Adipocyte (in vitro differentiated cells): ENCODE data around the gene ATG2B.
"Not testable (repeated sequence)": the region's sequence is repeated elsewhere in the genome, so short reads cannot be mapped to it uniquely, and the experiment has no call there.

Experiments
- DNase-seq: peaks from one replicate; pipeline ENCODE4 v3.0.0-alpha.2; 2015; ENCODE audit warnings: low read depth
- H3K27me3 ChIP-seq: replicated peaks from 2 replicates; pipeline ENCODE4 v1.7.0; 2013; ENCODE audit warnings: mild to moderate bottlenecking, low read length, moderate library complexity; ENCODE audit not compliant: control insufficient read depth, insufficient read depth
- H3K36me3 ChIP-seq: 2 replicates; pipeline ENCODE4 v1.7.0; 2013; ENCODE audit warnings: low read length, mild to moderate bottlenecking, moderate library complexity; ENCODE audit not compliant: control insufficient read depth, insufficient read depth, severe bottlenecking
- H3K4me1 ChIP-seq: 2 replicates; pipeline ENCODE4 v1.7.0; 2013; ENCODE audit warnings: mild to moderate bottlenecking, low read length, moderate library complexity; ENCODE audit not compliant: control insufficient read depth, insufficient read depth
- H3K4me3 ChIP-seq: 2 replicates; pipeline ENCODE4 v1.7.0; 2013; ENCODE audit warnings: mild to moderate bottlenecking, low read length, moderate library complexity
- H3K9ac ChIP-seq: 2 replicates; pipeline ENCODE4 v1.7.0; 2013; ENCODE audit warnings: mild to moderate bottlenecking, low read length, moderate library complexity
- H3K9me3 ChIP-seq: 2 replicates; pipeline ENCODE4 v1.7.0; 2013; ENCODE audit warnings: mild to moderate bottlenecking, low read length, moderate library complexity; ENCODE audit not compliant: control insufficient read depth

The ATG2B gene

DNA sequence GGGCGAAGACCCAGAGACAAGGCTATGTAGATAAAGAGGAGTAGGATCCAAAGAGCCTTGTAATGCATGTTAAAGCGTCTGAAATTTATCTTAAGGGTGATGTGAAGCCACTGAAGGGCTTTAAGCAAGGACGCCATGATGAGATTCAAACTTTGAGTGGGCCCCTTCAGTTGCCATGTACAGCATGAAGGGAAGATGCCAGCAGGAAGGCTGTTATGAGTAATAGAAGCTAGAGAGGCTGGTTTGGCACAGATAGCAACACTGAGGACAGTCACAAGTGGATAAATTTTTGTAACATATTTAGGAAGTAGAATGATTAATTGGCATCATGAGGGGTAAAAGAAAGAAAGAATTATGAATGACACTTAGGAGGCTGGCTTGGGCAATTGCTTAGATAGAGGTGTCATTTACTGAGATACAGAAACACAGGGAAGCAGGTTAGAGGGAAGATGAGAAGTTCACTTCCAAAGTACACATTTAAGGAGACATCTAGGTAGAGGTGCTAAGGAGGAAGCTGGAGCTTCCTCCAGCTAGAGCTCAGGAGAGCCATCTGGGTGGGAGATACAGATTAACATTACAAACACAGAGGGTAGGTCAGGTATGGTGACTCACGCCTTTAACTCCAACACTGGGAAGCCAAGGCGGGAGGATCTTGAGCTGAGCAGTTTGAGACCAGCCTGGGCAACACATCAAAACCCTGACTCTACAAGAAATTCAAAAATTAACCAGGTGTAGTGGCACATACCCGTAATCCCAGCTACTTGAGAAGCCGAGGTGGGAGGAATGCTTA lies 13.7 kb downstream of the ATG2B start:
- peaks cover 7% of the 10 kb centered on the region for H3K4me1 ChIP-seq
- no peaks in the 10 kb centered on the region for H3K9me3 ChIP-seq
- no peaks in the 10 kb centered on the region for H3K27me3 ChIP-seq
- H3K4me3 ChIP-seq = no peak overlapping the region
- peaks cover 4% of the 10 kb centered on the region for H3K36me3 ChIP-seq
- H3K9ac ChIP-seq = no peak overlapping the region
- DNase-seq = no peak

DNA sequence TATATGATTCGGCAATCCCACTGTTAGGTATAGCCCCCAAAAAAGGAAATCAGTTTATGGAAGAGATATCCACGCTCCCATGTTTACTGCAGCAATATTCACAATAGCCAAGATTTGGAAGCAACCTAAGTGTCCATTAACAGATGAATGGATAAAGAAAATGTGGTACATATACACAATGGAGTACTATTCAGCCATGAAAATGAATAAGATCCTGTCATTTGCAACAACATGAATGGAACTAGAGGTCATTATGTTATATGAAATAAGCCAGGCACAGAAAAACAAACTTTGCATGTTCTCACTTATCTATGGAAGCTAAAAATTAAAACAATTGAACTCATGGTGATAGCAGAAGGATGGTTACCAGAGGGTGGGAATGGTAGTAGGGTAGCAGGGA lies 15.2 kb downstream of the ATG2B start:
- H3K4me1 ChIP-seq, H3K9ac ChIP-seq, H3K4me3 ChIP-seq, DNase-seq, H3K9me3 ChIP-seq, H3K27me3 ChIP-seq, H3K36me3 ChIP-seq: not testable (repeated sequence)

DNA sequence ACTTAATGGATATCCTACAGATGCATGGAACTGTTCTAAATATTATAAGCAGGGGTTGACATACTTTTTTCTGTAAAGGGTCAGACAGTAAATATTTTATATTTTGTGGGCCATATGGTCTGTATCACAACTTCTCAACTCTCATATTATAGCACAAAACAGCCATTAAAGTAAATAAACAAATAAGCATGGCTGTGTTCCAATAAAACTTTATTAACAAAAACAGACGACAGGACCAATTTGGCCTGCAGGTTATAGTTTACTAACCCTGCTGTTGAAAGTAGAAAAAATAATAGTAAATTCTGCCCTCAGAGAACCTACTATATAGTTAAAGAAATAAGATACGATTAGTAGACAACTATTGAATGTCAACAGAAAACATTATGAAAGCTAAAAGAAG lies 17.5 kb downstream of the ATG2B start:
- DNase-seq = no peak
- Histone ChIP-seq H3K4me3 (no peak overlapping the region), H3K4me1 (peaks cover 7% of the 10 kb centered on the region), H3K36me3 (peaks cover 9% of the 10 kb centered on the region), H3K27me3 (no peaks in the 10 kb centered on the region), H3K9me3 (no peaks in the 10 kb centered on the region), H3K9ac (no peak overlapping the region)

DNA sequence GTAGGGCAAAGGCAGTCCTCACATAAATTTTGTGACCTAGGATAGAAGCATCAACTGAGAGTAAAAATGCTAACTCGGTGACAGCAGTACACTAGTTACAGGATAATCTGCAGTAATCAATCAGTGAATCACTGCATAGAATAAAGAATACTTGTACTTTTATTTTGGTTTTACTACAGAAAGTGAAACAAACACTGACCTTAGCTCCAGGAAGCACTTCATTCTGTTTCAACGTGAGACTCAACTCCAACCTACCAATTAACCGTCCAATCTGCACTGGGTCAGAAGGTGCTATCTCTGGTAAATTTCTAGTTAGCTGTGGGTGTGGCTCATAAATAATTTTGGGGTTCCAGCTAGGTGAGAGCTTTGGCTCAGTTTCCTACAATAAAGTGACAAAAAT lies 21.8 kb downstream of the ATG2B start:
- H3K9me3 ChIP-seq = no peaks in the 10 kb centered on the region
- no peak overlapping the region for H3K9ac ChIP-seq
- no peaks in the 10 kb centered on the region for H3K27me3 ChIP-seq
- no peaks in the 10 kb centered on the region for H3K4me1 ChIP-seq
- no peak overlapping the region for H3K4me3 ChIP-seq
- no peak for DNase-seq
- H3K36me3 ChIP-seq = peaks cover 34% of the 10 kb centered on the region

DNA sequence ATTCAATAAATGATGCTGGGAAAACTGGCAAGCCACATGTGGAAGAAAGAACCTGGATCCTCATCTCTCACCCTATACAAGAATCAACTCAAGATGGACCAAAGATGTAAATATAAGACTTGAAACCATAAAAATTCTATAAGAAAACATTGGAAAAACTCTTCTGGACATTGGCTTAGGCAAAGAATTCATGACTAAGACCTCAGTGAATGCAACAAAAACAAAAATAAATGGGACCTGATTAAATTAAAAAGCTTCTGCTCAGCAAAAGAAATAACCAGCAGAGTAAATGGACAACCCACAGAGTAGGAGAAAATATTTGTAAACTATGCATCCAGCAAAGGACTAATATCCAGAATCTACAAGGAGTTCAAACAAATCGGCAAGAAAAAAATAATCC lies 24.6 kb downstream of the ATG2B start:
- peak; percentile 38 for DNase-seq
- no peaks in the 10 kb centered on the region for H3K27me3 ChIP-seq
- no peak overlapping the region for H3K4me3 ChIP-seq

DNA sequence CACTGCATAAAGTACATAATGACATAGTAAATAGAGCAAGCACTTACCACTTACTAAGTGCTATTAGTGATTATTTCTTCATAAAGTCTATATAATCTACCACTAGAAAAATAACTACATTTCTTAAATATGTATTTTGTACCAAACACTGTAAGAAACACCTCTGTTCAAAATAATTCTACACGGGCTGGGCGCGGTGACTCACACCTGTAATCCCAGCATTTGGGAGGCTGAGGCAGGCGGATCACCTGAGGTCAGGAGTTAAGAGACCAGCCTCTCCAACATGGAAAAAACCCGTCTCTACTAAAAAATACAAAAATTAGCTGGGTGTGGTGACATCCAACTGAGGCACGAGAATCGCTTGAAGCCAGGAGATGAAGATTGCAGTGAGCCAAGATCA lies 38.9 kb downstream of the ATG2B start:
- no peak for DNase-seq
- Histone ChIP-seq H3K9ac (no peak overlapping the region), H3K4me3 (no peak overlapping the region), H3K27me3 (no peaks in the 10 kb centered on the region), H3K36me3 (peaks cover 81% of the 10 kb centered on the region), H3K4me1 (no peaks in the 10 kb centered on the region), H3K9me3 (no peaks in the 10 kb centered on the region)

More for the DNA sequence above, 24.6 kb downstream of the ATG2B start:
- H3K4me1 ChIP-seq = no peaks in the 10 kb centered on the region
- peaks cover 34% of the 10 kb centered on the region for H3K36me3 ChIP-seq
- no peaks in the 10 kb centered on the region for H3K9me3 ChIP-seq
- H3K9ac ChIP-seq = no peak overlapping the region

DNA sequence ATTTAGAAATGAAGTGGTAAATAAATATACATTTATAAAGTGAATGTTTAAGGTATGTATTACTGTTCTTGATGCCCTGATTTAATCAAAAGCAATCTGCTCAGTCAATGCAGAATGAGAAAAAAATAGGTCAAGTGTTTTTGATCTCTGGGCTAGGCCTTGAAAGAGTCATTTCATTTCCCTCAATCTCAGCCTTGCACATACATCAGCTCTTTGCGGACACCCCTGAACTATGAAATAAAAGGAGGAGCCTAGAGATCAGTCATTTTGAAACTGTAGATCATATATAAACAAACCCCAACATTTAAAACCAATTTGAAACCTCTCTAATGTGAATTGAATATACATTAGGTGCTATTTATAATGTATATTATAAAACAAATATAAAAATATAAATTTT lies 42.5 kb downstream of the ATG2B start:
- no peak for DNase-seq
- H3K9me3 ChIP-seq = no peaks in the 10 kb centered on the region
- H3K27me3 ChIP-seq = no peaks in the 10 kb centered on the region
- no peak overlapping the region for H3K4me3 ChIP-seq
- no peaks in the 10 kb centered on the region for H3K4me1 ChIP-seq
- H3K36me3 ChIP-seq = peaks cover 87% of the 10 kb centered on the region
- H3K9ac ChIP-seq = no peak overlapping the region

DNA sequence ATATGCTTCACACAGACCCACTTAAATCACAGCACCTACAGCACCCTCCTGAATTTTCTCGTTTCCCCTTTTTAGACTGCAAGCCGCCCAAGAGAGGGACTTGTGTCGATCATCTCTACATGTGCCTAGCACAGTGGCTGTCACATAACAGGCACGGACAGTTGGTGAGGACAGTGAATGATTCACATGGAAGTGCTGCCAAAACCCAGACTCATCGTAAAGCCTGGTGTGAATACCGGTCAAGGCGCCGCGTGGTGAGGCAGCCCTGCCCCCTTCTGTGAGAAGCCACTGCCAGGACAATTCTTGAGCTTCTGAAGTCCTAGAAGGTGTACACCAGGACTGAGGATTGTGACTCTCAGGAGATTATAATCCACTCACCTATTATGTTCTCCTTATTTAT lies 44.3 kb downstream of the ATG2B start:
- H3K36me3 ChIP-seq = peaks cover 83% of the 10 kb centered on the region
- no peak overlapping the region for H3K4me3 ChIP-seq
- H3K4me1 ChIP-seq = no peaks in the 10 kb centered on the region
- H3K27me3 ChIP-seq = no peaks in the 10 kb centered on the region
- DNase-seq = no peak
- no peaks in the 10 kb centered on the region for H3K9me3 ChIP-seq
- no peak overlapping the region for H3K9ac ChIP-seq

DNA sequence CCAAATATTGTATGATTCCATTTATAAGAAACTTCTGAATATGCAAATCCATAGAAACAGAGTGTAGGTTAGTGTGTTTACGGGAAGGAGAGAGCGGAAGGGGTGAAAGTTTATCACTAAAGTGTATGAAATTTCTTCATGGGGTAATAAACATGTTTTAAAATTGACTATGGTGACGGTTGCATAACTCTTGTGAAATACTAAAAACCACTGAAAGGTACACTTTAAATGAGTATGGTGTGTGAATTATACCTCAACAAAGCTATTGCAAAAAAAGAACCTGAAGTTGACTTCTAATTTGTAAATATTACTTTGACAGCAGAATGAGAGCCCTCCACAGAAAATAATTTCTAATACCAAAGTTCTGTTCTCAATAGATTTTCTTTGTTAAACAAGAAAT lies 47.1 kb downstream of the ATG2B start:
- H3K36me3 ChIP-seq = peaks cover 78% of the 10 kb centered on the region
- no peak overlapping the region for H3K4me3 ChIP-seq
- H3K27me3 ChIP-seq = no peaks in the 10 kb centered on the region
- no peaks in the 10 kb centered on the region for H3K9me3 ChIP-seq
- no peaks in the 10 kb centered on the region for H3K4me1 ChIP-seq
- no peak overlapping the region for H3K9ac ChIP-seq
- no peak for DNase-seq

DNA sequence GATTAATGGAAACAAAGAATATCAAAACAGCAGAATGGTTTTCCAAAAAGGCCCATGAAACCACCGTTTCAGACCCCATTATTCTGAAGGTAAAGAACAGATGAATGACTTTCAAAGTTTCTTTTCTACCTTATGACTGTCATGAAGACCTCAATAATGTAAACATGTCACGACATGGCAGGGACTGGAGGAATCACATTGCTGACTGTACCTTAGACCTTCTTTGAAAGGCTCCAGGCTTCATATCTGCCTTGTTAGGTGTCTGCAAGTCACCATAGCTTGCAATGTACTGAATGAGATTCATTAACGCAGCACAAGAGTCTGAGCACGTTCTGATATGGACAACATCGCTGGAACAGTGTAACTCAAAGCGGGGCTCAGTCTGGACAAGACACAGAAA lies 52.2 kb downstream of the ATG2B start:
- no peak overlapping the region for H3K4me3 ChIP-seq
- DNase-seq = no peak
- no peaks in the 10 kb centered on the region for H3K4me1 ChIP-seq
- H3K36me3 ChIP-seq = peaks cover 83% of the 10 kb centered on the region
- no peaks in the 10 kb centered on the region for H3K9me3 ChIP-seq
- H3K9ac ChIP-seq = no peak overlapping the region
- no peaks in the 10 kb centered on the region for H3K27me3 ChIP-seq

DNA sequence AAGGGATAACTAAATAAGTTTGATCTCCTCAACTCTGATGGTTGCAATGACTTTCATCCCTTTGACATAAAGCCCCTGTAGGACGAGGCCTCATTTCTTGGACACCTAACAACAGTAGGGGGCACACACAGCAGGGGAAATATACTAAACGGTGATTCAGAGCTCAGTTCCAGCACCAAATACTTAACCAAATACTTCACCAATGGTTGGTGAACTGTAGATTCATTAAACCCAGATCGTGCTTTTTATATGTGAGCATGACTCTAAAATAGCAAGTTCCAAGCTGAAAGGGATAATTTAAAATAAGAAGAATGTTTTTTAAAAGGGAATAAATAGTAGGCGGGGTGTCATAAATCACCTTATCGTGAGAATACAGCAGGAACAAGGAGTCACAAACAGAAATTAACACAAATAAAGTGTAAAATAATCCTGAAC lies 53.2 kb downstream of the ATG2B start:
- H3K4me3 ChIP-seq = no peak overlapping the region
- no peaks in the 10 kb centered on the region for H3K27me3 ChIP-seq
- H3K9ac ChIP-seq = no peak overlapping the region
- no peak for DNase-seq
- H3K9me3 ChIP-seq = no peaks in the 10 kb centered on the region
- peaks cover 80% of the 10 kb centered on the region for H3K36me3 ChIP-seq
- H3K4me1 ChIP-seq = no peaks in the 10 kb centered on the region
